A673 (cell line): ENCODE measurements around the gene TNFRSF6B. TPM values are rescaled to one million over a fixed set of nuclear protein-coding genes. Genes with fewer than 3 reads are reported as not detected.

Source experiments
- BruUV-seq: library from RNA; stranded (reverse); fragments of 400-500 nt; replicated peaks from 2 replicates; lab custom pipeline; 2021; lab: Mats Ljungman, UMichigan
- CTCF ChIA-PET: fragments of 300-600 bp; sonication (Branson Sonifier 250); formaldehyde crosslinking; loops from one replicate; lab custom pipeline; 2022; ENCODE audit warnings: antibody characterized with exemption; lab: Charles Lee
- POLR2A ChIA-PET: fragments of 300-600 bp; sonication (Branson Sonifier 250); formaldehyde crosslinking; loops from one replicate; lab custom pipeline; 2022; ENCODE audit warnings: antibody characterized with exemption; ENCODE audit not compliant: low non-redundant PET; lab: Charles Lee
- DNase-seq: peaks from one replicate; pipeline ENCODE4 v3.0.0-alpha.2; 2015; ENCODE audit warnings: low spot score
- H3K27ac ChIP-seq: fragments of 200-600 bp; sonication (generic); 2 replicates; pipeline ENCODE4 v1.5.1; 2016; ENCODE audit warnings: mixed run types, low read depth, mild to moderate bottlenecking, mixed read lengths, antibody characterized with exemption, low read length; ENCODE audit not compliant: poor library complexity, severe bottlenecking
- H3K27me3 ChIP-seq: fragments of 200-600 bp; sonication (generic); replicated peaks from 2 replicates; pipeline ENCODE4 v1.6.1; 2017; ENCODE audit warnings: mixed run types, low read depth, mild to moderate bottlenecking, mixed read lengths, antibody characterized with exemption, low read length; ENCODE audit not compliant: insufficient read depth, poor library complexity
- H3K36me3 ChIP-seq: fragments of 200-600 bp; sonication (generic); 2 replicates; pipeline ENCODE4 v1.6.1; 2016; ENCODE audit warnings: mixed run types, mild to moderate bottlenecking, mixed read lengths, antibody characterized with exemption, low read length; ENCODE audit not compliant: insufficient read depth, poor library complexity, severe bottlenecking
- H3K4me1 ChIP-seq: fragments of 200-600 bp; sonication (generic); 2 replicates; pipeline ENCODE4 v1.6.1; 2017; ENCODE audit warnings: mixed run types, mild to moderate bottlenecking, mixed read lengths, antibody characterized with exemption, low read length; ENCODE audit not compliant: insufficient read depth, poor library complexity, severe bottlenecking
- H3K4me3 ChIP-seq: fragments of 200-600 bp; sonication (generic); 2 replicates; pipeline ENCODE4 v1.5.1; 2016; ENCODE audit warnings: low read depth, mixed run types, mild to moderate bottlenecking, mixed read lengths, low read length; ENCODE audit not compliant: poor library complexity, severe bottlenecking
- H3K9me3 ChIP-seq: fragments of 200-600 bp; sonication (generic); 2 replicates; pipeline ENCODE4 v1.6.1; 2016; ENCODE audit warnings: mixed run types, low read depth, mild to moderate bottlenecking, mixed read lengths, antibody characterized with exemption, low read length; ENCODE audit not compliant: poor library complexity, severe bottlenecking
- EZH2 ChIP-seq: fragments of 200-600 bp; sonication (generic); IDR thresholded peaks from 2 replicates; pipeline ENCODE4 v1.6.1; 2017; ENCODE audit warnings: borderline replicate concordance, low read depth, mild to moderate bottlenecking, mixed read lengths, antibody characterized with exemption, low read length; ENCODE audit not compliant: poor library complexity, severe bottlenecking
- intact Hi-C: fragments of 100-400 bp; cut with micrococcal nuclease; formaldehyde crosslinking; loops from one replicate; pipeline ENCODE4 v1.10.0; 2022; ENCODE audit not compliant: unreplicated experiment
- total RNA-seq: library from RNA; stranded (reverse); gene quantifications from 2 replicates; pipeline ENCODE4 v1.2.3, GENCODE V29; 2021
- TF ChIP-seq, protein P1 (sequence below): fragments of 300-800, 200-600 bp; sonication (generic); conservative IDR thresholded peaks from 2 replicates; pipeline ENCODE4 v1.5.1; 2017; ENCODE audit warnings: low read depth, mild to moderate bottlenecking, antibody characterized with exemption, low read length, moderate library complexity, mixed read lengths

The TNFRSF6B gene
- total RNA-seq, 1 experiment from 2014 or later, result not detected

- no TSS peak for BruUV-seq
- POLR2A ChIA-PET, result no interaction called here
- DNase-seq, result no peak
- intact Hi-C loops, result no loop called here
- H3K4me3 ChIP-seq, result no peak overlapping the region
- CTCF ChIA-PET, result no interaction called here
- H3K36me3 ChIP-seq, result peaks cover 21% of the 10 kb centered on the region
- peaks cover 14% of the 10 kb centered on the region for H3K4me1 ChIP-seq
- no peaks in the 10 kb centered on the region for H3K27me3 ChIP-seq
- H3K9me3 ChIP-seq, result no peaks in the 10 kb centered on the region
- no peak overlapping the region for H3K27ac ChIP-seq
- TF ChIP-seq EZH2, result no peak
- TF ChIP-seq, protein P1, sequence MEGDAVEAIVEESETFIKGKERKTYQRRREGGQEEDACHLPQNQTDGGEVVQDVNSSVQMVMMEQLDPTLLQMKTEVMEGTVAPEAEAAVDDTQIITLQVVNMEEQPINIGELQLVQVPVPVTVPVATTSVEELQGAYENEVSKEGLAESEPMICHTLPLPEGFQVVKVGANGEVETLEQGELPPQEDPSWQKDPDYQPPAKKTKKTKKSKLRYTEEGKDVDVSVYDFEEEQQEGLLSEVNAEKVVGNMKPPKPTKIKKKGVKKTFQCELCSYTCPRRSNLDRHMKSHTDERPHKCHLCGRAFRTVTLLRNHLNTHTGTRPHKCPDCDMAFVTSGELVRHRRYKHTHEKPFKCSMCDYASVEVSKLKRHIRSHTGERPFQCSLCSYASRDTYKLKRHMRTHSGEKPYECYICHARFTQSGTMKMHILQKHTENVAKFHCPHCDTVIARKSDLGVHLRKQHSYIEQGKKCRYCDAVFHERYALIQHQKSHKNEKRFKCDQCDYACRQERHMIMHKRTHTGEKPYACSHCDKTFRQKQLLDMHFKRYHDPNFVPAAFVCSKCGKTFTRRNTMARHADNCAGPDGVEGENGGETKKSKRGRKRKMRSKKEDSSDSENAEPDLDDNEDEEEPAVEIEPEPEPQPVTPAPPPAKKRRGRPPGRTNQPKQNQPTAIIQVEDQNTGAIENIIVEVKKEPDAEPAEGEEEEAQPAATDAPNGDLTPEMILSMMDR, result no peak
Measured at GRCh38 chr20:63703471-63703975, 7.1 kb downstream of the TNFRSF6B start.

GRCh38 chr20:63703976-63704748 is 7.7 kb downstream of the TNFRSF6B start:
- Histone ChIP-seq H3K27ac (no peak overlapping the region), H3K36me3 (peaks cover 28% of the 10 kb centered on the region)

DNA sequence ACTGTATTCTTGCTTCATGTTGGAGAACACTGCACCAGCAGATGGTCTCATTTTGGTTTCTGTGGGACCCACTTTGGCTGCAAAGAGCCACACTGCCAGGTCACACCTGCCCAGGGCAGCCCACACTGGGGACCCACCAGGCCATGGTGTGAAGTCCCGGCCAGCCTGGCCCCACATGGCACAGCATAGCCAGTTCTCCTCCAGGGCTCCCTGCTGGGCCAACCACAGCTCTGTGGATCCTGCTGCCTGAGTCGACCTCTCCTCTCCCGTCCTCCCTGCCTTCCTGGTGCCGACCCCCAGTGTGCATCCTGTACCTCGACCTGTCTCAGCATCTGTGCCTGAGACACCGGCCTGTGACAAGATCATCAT is 8.3 kb downstream of the TNFRSF6B start:
- H3K4me3 ChIP-seq, result no peak overlapping the region
- intact Hi-C loops, result no loop called here
- ChIA-PET CTCF (no interaction called here), POLR2A (no interaction called here)
- no peaks in the 10 kb centered on the region for H3K27me3 ChIP-seq
- no TSS peak for BruUV-seq
- H3K27ac ChIP-seq, result no peak overlapping the region
- DNase-seq, result no peak
- H3K36me3 ChIP-seq, result peaks cover 33% of the 10 kb centered on the region
- TF ChIP-seq, protein P1, result no peak
- no peak for TF ChIP-seq EZH2
- no peaks in the 10 kb centered on the region for H3K9me3 ChIP-seq
- peaks cover 7% of the 10 kb centered on the region for H3K4me1 ChIP-seq

More at GRCh38 chr20:63703976-63704748, 7.7 kb downstream of the TNFRSF6B start:
- Histone ChIP-seq H3K27me3 (no peaks in the 10 kb centered on the region), H3K9me3 (no peaks in the 10 kb centered on the region), H3K4me3 (no peak overlapping the region), H3K4me1 (peaks cover 13% of the 10 kb centered on the region)
- BruUV-seq, result no TSS peak
- DNase-seq, result no peak
- ChIA-PET CTCF (no interaction called here), POLR2A (no interaction called here)
- TF ChIP-seq, protein P1, result no peak
- no peak for TF ChIP-seq EZH2
- intact Hi-C loops, result no loop called here
